Spleen (tissue), 7 donors: Measurements from ENCODE around the gene VEGFA.

Source experiments
- CTCF ChIP-seq, 11 experiments: fragments of 200-600 bp in 7 of 11; fragments of 450-650 bp in 4 of 11; sonication (generic) in 4 of 11; IDR thresholded peaks in 8 of 11; conservative IDR thresholded peaks in 3 of 11; 1 replicate in 7 of 11; 2 replicates in 4 of 11; pipeline versions ENCODE4 v1.4.0 to v1.8.0; 2016 to 2021; ENCODE audit warnings: antibody characterized with exemption in 11 of 11, inconsistent platforms in 4 of 11, mild to moderate bottlenecking in 1 of 11
- POLR2A ChIP-seq, 3 donors: fragments of 450-650 bp; IDR thresholded peaks; one replicate each; pipeline ENCODE4 v1.5.1; 2017; ENCODE audit warnings: antibody characterized with exemption in 3 of 3, mild to moderate bottlenecking in 1 of 3
- POLR2AphosphoS5 ChIP-seq, 3 donors: sonication (generic); formaldehyde crosslinking; IDR thresholded peaks; one replicate each; pipeline ENCODE4 v1.5.1; 2017; ENCODE audit warnings: antibody characterized with exemption in 3 of 3
- donor health status: DM: no; HTN: no; CAD: no; lungs with moderate emphysema.
- donor health status: DM: no; HTN: no; CAD: no.
- donor health status: DM: no; HTN: no; CAD: no.

- TF ChIP-seq CTCF (IDR thresholded peaks at IDR 0.05 in 8 of 11, conservative IDR thresholded peaks at IDR 0.05 in 3 of 11): no peak
- no peak for TF ChIP-seq POLR2A (IDR thresholded peaks at IDR 0.05)
- no peak for TF ChIP-seq POLR2AphosphoS5 (IDR thresholded peaks at IDR 0.05)
Measured at GRCh38 chr6:43809417-43810305, 39.6 kb downstream of the VEGFA start.
